Fibroblast of mammary gland (primary cell): ENCODE measurements around the gene TTC39C.

Experiments used
- DNase-seq: peaks from one replicate; pipeline ENCODE4 v3.0.0-alpha.2; 2010; ENCODE audit warnings: low read depth
- H3K4me3 ChIP-seq: 2 replicates; pipeline ENCODE4 v1.5.1; 2011; ENCODE audit warnings: low read depth, mild to moderate bottlenecking, low read length, moderate library complexity; ENCODE audit not compliant: control insufficient read depth
- TF ChIP-seq, protein P1 (sequence below): conservative IDR thresholded peaks from 2 replicates; pipeline ENCODE4 v1.5.1; 2011; ENCODE audit warnings: low read depth, low read length, inconsistent platforms; ENCODE audit not compliant: control insufficient read depth, insufficient read depth

TTC39C gene

DNA sequence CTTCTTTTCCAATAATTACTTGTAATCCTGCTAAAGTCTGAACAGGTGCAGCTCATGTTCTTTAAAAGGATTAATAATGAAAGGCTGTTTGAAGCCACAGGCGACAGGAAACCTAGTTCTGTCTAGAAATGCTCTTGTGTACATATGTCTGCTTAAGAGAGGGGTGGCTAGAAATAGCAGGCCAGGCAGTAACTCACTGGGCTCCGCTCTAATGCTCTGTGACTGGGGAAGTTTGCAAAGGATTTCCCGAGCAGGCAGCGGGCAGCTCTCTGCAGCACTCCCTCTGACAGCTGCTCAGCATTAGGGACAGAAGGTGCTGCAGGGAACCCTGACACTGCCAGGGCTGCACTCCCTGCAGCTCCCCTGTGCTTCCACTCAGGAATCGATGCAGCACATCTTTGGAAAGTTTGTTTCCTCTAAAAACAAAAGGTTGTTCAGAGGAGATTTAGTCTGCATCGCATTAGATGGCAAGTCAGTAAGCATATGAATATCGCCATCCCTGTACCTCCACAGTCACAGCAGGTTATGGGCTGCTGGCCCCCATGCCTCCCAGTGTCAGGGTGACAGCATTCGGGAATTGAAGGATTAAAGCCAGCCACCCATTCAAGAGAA, 33.1 kb upstream of the TTC39C start:
- TF ChIP-seq, protein P1, sequence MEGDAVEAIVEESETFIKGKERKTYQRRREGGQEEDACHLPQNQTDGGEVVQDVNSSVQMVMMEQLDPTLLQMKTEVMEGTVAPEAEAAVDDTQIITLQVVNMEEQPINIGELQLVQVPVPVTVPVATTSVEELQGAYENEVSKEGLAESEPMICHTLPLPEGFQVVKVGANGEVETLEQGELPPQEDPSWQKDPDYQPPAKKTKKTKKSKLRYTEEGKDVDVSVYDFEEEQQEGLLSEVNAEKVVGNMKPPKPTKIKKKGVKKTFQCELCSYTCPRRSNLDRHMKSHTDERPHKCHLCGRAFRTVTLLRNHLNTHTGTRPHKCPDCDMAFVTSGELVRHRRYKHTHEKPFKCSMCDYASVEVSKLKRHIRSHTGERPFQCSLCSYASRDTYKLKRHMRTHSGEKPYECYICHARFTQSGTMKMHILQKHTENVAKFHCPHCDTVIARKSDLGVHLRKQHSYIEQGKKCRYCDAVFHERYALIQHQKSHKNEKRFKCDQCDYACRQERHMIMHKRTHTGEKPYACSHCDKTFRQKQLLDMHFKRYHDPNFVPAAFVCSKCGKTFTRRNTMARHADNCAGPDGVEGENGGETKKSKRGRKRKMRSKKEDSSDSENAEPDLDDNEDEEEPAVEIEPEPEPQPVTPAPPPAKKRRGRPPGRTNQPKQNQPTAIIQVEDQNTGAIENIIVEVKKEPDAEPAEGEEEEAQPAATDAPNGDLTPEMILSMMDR, result no peak
- no peak overlapping the region for H3K4me3 ChIP-seq
- DNase-seq, result no peak

DNA sequence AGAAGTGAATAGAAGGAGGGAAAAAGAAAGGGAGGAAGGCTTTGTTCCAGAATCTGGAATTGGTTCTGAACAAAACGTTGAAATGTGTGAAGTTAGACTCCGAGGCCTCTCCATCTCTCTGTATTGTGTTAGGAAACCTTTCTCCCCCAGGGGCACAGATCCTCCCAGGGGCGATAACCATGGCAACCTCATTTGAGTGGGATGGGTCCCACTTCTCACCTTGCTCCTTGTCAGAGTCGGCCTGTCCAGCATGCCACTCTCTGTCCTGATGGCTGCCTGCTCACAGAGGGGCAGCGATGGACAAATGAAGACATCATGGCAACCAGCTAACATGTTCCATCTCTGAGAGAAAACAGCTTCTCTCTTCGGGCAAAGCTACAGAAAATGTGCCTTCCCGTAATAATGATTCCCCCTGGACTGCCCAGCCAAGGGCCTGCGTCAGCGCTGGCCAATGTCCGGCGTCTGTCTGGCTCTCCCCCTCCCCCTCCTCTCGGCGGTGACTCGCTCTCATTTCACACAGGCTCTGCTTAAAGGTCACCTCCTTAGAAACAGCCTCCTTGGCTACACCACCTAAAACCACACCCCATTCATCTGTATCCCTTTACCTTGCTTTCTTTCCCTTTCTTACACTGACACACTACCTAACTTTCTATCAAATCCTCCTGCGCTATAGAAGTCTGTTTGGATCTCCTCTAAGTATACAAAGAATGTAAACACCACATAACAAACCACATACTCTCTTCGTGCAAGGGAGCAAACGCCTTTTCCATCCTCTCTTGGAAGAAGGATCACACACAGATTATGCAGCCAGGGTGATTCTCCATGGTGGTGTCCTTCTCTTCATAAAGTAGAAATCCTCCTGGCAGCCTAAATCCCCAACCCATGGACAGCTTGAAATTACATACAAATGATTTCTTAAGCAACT, 32.1 kb upstream of the TTC39C start:
- DNase-seq, result peak; percentile 82
- peak overlapping the region; percentile 9 for H3K4me3 ChIP-seq
- TF ChIP-seq, protein P1, result no peak

DNA sequence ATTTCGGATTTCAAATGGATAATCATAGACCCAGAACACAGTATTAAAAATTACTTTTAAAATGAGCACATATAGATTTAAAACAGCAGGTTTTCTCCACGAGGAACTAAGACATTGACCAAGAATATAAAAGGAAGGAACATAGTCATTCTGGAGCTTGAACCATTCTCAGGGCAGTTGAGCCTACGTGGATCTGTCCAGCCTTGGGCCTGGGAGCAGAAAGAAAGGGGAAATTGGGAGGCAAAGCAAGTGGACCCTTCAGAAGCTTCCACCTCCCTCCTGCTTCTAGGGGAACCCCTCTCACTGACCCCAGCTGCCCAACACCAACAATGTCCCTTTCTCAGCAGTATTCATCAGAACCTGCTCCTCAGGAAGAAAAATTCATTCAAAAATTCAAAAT, 31.4 kb upstream of the TTC39C start:
- DNase-seq, result no peak
- TF ChIP-seq, protein P1, result no peak
- H3K4me3 ChIP-seq, result no peak overlapping the region

DNA sequence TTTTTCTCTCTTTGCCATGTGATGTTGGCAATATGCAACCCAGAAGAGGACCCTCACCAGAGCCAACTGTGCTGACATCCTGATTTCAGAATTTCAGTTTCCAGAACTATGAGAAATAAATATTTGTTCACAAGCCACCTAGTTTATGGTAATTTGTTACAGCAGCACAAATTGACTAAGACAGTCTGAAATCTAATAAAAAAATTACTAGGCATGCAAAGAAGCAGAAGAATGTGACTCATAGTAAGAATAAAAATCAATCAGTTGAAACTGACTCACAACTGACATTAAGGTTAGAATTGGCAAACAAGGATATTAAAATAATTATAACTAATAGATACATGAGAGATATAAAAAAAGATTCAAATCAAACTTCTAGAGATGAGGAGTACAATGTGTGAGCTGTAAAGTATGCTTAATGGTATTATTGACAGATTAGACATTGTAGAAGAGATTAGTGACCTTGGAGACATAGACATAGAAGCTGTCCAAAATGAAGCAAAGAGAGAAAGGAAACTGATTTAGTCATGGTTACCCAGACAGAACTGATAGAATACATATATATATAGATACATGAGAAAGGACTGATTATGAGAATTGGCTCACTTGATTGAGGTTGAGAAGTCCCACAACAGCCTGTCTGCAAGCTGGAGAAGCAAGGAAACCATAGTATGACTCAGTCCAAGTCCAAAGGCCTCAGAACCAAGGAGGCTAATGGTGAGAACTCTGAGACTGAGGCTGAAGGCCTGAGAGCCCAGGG, 27.8 kb upstream of the TTC39C start:
- H3K4me3 ChIP-seq, result no peak overlapping the region
- TF ChIP-seq, protein P1, result no peak
- no peak for DNase-seq

DNA sequence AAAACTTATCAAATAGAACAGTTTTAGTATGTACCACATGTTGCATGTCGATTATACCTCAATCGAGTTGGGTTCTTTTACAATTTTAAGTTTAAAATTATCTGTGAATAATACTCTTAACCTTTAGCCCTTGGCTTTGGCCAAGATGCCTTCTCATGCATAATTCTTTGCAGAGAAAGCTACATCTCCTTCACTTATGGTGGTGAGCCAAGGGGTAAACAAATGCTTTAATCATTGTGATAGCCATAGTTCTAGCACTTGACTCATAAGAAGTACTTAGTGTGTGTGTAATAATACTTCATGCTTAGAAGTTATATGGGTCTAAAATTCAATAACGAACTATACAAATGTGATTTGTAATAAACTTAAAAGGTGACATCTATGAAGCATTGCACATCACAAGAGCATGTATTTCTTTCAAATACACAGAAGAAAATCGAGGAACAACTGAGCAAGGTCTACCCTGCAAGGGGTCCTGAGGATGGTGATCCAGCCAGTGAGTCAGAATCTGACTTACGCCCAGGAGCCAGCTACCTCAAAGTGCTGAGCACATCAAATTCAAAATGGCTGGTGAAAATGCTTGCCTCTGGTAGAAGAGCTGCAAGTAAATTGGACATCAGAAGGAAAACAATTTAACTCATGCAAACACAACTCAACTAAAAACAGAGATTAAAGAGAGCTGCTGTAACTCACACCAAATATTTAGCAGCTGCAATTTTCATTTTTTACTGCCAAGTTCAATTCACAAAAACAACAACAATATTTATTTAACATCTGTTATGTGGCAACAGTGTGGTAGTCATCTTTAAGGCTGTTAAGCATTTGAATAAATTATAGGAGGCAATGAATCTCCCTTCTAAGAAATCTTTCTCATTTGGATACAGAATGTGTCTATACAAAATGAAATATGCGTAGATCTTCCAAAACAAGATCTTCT, 23.8 kb upstream of the TTC39C start:
- DNase-seq, result peak; percentile 40
- H3K4me3 ChIP-seq, result no peak overlapping the region
- TF ChIP-seq, protein P1, result no peak
